Right lung (tissue), 10 donors: Measurements from ENCODE around the gene C9orf40. TPM values are rescaled to one million over a fixed set of nuclear protein-coding genes. Genes with fewer than 3 reads are reported as not detected.

ENCODE experiments used
- DNase-seq, 2 donors: peaks; one replicate each; pipeline ENCODE4 v3.0.0-alpha.2; 2013
- long read RNA-seq, 8 donors: transcript quantifications; one replicate each; lab custom pipeline, GENCODE V29; 2026
- polyA plus RNA-seq, 5 donors: library from polyadenylated mRNA; unstranded; fragments of 120-200 nt; gene quantifications; one replicate each; pipeline versions ENCODE4 v1.2.1 to v1.2.3, GENCODE V29; 2013; ENCODE audit warnings: inconsistent platforms in 1 of 5, low replicate concordance in 1 of 5; ENCODE audit not compliant: insufficient read length in 5 of 5, insufficient read depth in 1 of 5

Gene C9orf40, protein sequence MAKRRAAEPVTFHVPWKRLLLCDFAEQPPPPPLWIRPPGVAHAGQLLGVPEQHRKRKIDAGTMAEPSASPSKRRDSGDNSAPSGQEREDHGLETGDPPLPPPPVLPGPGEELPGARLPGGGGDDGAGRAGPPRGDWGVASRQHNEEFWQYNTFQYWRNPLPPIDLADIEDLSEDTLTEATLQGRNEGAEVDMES
- polyA plus RNA-seq: 1 to 10 TPM; 5.3 to 8.7 (median 6.5) TPM
- long read RNA-seq, donor 1, transcript C9orf40-201 (2 exons, 2,327 nt): major isoform, 6 of 6 reads
- long read RNA-seq, donor 1, partial matches to known transcripts: 0 of 6 reads
- long read RNA-seq, donor 1, other reads (novel, unspliced or antisense): 0 of 6 reads
- long read RNA-seq, donor 2, partial matches to known transcripts: 0 of 2 reads
- long read RNA-seq, donor 2, other reads (novel, unspliced or antisense): 0 of 2 reads
- long read RNA-seq, donor 3, transcript C9orf40-201 (2 exons, 2,327 nt): major isoform, 6 of 16 reads
- long read RNA-seq, donor 3, partial matches to known transcripts: 10 of 16 reads
- long read RNA-seq, donor 3, other reads (novel, unspliced or antisense): 0 of 16 reads
- long read RNA-seq, donor 4: 0 reads
- long read RNA-seq, donor 5, transcript C9orf40-201 (2 exons, 2,327 nt): major isoform, 7 of 7 reads
- long read RNA-seq, donor 5, partial matches to known transcripts: 0 of 7 reads
- long read RNA-seq, donor 5, other reads (novel, unspliced or antisense): 0 of 7 reads
- long read RNA-seq, donor 6, transcript C9orf40-201 (2 exons, 2,327 nt): major isoform, 5 of 5 reads
- long read RNA-seq, donor 6, partial matches to known transcripts: 0 of 5 reads
- long read RNA-seq, donor 6, other reads (novel, unspliced or antisense): 0 of 5 reads
- long read RNA-seq, donor 7, partial matches to known transcripts: 0 of 2 reads
- long read RNA-seq, donor 7, other reads (novel, unspliced or antisense): 0 of 2 reads
- long read RNA-seq, donor 8, partial matches to known transcripts: 0 of 3 reads
- long read RNA-seq, donor 8, other reads (novel, unspliced or antisense): 0 of 3 reads

DNA sequence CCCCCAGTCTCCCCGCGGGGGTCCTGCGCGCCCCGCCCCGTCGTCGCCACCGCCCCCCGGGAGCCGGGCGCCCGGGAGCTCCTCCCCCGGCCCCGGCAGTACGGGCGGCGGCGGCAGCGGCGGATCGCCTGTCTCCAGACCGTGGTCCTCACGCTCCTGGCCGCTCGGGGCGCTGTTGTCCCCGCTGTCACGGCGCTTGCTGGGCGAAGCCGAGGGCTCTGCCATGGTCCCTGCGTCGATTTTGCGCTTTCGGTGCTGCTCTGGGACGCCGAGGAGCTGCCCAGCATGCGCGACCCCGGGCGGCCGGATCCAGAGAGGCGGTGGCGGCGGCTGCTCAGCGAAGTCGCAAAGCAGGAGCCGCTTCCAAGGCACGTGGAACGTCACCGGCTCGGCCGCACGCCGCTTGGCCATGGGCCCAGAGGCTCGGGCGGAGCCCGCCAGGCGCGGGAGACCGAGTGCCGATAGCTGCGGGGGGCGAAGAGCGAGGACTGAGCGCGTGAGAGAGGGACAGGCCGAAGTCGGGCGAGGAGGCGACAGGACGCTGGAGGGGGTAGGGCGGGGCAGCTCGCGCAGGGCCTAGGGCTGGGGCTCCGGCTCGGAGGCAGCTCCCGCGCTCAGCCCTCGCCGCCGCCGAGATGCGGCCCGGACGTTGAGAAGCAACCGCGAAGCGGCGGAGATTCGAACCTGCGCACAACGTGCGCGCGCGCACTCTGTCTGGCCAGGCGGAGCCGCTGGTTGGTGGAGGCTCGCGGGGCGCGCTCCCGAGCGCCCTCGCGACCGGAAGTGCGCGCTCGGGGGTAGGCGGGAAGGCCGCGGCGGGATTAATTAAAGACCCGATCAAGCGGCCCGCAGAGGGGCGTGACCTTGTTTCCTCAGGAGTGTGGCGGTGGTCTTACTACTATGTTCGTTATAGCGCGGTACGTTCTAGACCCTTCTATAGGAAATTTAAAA lies at the start of gene C9orf40:
Gene C9orf40, minus strand, starts transcription at position 712 of the 951 bp plus-strand sequence. Its CDS starts 301 bp downstream, at position 411.
- DNase-seq: peak; percentile 87 to 89

DNA sequence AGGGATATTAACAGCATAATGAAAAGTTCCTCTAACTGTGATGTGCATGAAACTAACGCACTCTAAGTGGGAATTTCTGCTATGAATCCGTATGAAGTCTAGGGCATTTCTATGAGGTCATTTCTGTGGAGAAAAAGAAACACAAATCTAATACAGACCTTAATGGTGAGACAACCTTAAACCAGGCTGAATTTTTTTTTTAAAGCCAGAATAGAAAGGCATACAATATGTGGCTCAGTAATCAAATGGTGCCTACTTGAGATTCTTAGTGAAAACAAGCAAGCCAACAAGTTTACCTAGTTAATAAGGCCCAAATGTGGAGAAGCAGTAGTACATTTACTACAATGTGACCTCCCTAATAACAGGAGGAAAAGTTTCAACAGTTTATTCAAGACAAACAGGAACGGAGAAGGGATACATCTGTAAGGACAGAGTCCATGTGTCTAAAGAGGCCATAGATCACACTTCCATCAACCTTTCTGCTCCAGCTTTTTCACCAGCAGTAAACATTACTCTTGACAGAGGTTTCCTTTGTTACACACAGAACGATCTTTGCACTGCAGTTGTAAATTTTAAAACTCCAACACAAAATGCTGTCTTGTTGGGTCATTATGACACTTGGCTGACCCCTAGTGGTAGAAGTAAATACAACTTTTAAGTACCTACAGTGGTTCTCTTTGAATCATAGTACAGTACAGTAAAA lies 49.2 kb upstream of the C9orf40 start:
- DNase-seq: peak; percentile 70 to 82

DNA sequence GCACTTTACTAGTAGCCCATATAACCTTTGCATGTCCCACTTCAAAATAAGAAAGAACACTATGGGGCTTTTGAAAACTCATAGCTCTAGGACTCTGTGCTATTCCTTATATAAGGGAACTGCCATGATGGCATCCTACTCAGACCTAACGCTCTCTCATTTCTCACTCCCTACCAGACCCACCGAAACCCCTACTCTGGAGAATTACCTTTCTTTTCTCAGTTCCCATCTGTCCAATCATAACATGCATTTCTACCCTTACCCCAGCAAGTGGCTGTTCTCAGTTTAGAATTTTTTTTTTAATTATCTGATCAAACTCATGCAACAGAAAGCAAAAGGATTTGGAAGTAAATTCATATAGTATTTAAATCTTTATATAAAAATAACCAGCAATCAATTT lies 48.1 kb upstream of the C9orf40 start:
- no peak for DNase-seq

DNA sequence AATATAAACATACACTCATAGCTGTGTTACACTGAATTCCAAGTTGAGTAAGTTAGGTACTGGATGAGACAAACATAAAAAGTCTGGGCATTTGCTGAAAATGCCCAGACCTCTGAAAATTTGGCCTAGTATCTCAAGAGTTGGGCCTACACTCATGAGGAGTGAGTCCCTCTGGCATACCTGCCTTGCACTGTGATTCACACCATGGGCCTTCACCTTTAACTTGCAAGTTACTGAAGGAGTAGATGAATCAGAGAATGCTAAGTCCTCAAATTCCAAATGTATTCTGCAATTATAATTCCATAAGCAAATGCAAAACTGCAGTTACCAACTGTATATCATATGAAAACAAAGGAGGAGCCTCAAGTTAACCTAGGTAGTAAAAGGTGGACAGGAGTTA lies 32.3 kb upstream of the C9orf40 start:
- DNase-seq: no peak

DNA sequence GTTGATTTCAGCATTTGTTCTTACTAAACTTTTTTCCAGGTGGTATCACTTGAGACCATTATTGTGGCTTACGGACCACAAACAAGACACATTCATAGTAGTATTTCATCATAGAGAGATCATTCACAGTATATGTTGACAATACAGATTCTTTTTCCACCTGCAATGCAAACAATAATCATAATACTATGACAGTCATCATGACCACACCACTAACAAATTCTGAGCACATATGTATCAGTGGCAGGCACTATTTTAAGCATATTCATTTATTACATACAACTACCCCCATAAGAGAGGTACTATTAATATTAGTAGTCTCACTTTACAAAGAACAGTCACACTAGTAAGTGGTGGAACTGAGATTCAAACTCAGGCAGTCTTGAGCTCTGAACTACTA lies 31.0 kb upstream of the C9orf40 start:
- no peak for DNase-seq

DNA sequence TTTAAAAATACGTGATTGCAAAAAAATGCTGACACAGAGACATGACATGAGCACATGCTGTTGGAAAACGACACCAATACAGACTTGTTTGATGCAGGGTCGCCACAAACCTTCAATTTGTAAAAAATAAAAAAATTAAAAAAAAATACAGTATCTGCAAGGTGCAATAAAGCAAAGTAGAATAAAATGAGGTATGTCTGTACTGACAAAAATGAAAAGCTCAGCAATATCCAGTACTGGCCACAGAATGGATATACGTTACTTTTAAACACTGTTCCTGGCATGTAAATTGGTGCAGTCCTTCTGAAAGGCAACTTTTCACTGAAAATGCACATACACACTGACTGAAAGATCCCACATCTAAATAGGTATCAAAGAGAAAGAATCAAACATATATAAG lies 27.1 kb upstream of the C9orf40 start:
- no peak for DNase-seq

DNA sequence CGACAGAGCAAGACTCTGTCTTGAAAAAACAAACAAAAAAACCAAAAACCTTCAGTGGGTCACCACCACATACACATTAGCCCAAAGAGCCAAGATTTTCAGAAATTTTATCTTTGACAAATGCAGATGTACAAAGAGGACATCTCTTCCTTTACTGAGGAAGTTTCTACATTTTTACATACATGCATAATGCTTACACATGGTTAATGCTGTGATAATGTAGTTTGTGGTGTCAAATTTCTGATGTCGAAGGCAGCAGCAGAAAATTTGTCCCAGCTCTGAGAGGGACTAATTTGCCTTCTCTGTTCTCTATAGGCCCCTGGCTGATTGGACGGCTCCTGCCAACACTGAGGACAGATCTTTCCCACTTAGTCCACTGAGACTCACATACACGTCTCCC lies 24.6 kb upstream of the C9orf40 start:
- DNase-seq: no peak

DNA sequence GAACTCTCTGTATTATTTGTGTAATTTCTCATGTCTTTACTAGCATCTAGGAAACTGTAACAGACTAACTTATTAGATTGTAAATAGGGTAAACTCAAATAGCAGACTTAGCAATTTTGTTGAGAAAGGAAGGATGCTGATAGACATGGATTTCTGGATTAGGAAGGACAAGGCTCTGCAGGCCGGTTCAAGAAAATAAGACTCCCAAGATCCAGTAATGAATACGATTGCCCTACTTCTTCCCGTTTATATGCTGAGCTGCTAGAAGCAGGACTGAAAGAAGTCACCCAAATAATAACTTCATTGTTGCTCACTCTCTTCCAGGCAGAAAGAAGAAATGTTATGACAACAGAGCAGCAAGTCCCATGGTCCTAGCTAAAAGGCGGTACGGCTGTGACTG lies 22.8 kb upstream of the C9orf40 start:
- DNase-seq: no peak

DNA sequence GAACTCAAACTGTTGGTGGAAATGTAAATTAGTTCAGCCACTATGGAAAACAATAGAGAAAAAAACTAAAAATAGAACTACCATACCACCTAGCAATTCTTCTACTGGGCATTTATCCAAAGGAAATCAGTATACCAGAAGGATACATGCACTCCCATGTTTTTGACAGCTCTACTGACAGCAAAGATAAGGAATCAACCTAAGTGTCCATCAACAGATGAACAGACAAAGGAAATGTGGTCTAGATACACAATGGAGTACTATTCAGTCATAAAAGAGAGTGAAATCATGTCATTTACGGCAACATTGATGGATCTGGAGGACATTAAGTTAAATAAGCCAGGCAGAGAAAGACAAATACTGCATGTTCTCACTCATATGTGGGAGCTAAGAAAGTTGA lies 21.8 kb upstream of the C9orf40 start:
- DNase-seq: no peak

DNA sequence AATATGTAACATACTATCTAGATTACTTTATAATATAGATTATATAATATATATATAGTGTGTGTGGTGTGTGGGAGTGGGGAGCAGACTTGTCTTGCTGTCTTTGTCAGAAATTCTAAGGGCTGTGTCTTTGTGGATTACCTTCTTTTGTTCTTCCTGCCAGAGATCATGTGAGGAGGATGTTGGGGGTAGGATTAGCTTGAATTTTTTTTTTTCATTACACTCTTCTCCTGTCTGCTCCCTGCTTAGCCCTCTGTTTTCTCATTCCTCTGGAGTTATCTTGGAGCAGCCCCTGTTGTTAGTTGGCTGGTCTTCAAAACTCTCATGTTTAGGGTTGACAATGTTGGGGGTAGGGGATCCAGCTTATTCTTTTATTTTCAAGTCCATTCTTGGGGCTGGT lies 21.0 kb upstream of the C9orf40 start:
- DNase-seq: no peak

DNA sequence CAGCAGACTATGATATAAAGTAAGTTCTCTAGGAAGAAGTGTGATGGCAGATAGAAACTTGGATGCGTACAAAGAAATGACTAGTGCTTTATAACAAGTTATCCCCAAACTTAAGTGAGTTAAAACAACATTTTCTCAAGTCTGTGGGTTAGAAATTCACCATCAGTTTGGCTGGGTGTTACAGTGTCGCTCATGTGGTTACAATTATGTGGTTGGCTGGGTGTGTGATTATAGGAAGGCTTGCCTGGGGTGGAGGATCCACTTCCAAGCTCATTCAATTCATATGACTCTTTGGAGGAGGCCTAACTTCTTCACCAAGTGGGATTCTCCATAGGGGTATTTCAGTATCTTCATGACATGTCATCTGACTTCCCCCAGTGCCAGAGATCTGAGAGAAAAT lies 10.3 kb upstream of the C9orf40 start:
- DNase-seq: no peak

DNA sequence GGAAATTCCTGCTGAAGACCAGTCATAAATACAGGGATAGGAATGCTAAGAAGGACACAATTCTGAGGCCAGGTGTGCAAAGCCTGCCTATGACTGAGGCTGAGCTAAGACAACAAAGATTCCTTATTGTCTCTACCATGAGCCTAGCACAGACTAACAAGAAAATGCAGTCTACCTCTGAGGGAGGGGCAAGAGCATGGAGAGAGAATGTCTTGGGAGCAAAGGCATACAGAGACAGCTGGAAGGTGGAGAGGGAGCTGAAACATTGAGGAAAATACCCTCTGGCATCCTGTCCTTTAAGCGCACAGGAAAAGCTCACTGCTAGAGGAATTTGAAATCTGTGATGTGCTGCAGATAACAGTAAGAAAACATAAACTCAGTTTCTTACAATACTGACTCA lies 8.8 kb upstream of the C9orf40 start:
- DNase-seq: no peak

DNA sequence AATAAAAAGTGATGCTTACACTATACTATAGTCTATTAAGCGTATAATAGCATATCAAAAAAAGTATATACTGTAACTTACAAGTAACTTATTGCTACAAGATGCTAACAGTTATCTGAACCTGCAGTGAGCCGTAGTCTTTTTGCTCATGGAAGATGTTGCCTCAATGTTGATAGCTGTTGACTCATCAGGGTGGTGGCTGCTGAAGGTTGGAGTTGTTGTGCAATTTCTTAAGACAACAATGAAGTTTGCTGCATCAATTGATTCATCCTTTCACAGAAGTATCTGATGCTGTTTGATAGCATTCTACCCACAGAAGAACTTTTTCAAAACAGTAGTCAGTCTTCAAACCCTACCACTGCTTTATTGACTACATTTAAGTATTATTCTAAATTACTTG lies 7.8 kb upstream of the C9orf40 start:
- no peak for DNase-seq

DNA sequence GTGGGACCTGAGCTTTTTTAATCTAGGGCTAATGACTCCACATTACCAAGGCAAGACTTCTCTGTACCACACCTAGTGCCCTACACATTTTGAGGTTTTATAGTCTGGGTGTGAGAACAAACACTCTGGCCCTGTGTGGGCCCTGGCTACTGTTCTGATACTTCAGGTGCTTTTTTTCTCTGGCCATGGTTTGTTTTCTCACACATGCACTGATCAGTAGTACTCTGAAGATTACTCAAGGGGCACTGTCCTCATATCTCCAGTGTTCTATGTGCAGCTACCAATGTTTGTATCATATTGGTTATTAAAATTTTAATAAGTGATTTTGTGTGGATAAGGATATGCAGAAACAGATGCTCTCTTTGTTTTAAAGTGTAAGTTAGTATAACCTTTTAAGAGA lies 5.9 kb upstream of the C9orf40 start:
- no peak for DNase-seq

DNA sequence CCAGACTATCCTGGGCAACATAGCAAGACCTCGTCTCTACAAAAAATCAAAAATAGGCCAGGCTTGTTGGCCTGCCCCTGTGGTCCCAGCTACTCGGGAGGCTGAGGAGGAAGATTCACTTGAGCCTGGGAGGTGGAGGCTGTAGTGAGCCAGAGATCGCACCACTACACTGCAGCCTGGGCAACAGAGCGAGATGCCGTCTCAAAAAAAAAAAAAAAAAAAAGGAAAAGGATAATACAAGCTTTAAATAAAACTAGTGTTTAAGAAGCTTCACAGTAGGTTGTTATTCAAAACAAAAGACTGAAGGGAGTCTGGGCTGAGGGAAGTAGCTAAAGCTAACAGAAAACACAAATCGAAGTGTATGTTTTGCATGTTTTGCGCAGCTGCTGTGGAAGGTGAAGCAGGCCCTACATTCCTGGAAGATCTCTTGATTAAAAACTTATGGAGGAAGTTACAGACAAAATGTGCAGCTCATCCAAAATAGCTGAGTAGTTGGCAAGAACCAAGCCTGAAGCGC lies 581 bp upstream of the C9orf40 start:
- peak in 1 of 2 donors; percentile 15 for DNase-seq

DNA sequence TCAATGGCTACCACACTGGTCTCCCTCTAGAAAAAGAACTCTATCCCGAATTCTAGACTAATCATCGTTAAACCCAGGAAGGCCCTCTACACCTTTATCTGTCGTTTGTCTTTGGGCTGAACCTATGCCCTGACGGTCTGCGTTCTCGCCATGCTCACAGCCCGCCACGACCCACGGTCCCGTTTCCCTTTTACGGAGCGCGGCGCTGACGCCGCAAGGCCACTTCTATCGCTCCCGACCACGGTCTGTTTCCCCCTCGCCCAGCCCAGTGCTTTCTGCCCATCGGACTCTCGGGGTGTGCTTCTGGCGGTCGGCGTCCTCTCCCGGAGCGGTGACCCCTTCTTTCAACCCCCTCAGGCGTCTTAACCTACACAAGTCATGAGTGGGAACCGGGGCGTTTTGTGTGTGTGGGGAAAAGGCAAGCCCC lies 974 bp downstream of the C9orf40 start:
- DNase-seq: peak; percentile 45 to 46

DNA sequence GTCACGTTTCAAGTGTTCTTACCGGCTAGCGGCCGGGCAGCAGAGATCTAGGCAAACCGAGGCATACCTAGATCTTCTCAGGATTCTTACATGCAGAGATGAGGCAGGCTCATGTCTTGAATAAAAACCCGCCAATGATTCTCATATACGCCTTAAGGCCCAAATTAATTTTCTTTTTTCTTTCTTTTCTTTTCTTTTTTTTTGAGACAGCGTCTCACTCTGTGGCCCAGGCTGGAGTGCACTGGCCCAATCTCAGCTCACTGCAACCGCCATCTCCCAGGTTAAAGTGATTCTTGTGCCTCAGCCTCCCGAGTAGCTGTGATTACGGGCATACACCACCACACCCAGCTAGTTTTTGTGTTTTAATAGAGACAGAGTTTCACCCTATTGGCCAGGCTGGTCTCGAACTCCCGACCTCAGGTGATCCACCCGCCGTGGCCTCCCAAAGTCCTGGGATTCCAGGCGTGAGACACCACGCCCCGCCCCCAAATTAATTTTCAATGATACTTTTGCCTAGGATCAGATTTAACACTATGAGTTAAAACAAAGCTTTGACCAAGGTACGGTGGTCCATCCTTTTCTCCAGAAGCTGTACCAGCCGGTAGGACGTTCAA lies 1.5 kb downstream of the C9orf40 start:
- no peak for DNase-seq

DNA sequence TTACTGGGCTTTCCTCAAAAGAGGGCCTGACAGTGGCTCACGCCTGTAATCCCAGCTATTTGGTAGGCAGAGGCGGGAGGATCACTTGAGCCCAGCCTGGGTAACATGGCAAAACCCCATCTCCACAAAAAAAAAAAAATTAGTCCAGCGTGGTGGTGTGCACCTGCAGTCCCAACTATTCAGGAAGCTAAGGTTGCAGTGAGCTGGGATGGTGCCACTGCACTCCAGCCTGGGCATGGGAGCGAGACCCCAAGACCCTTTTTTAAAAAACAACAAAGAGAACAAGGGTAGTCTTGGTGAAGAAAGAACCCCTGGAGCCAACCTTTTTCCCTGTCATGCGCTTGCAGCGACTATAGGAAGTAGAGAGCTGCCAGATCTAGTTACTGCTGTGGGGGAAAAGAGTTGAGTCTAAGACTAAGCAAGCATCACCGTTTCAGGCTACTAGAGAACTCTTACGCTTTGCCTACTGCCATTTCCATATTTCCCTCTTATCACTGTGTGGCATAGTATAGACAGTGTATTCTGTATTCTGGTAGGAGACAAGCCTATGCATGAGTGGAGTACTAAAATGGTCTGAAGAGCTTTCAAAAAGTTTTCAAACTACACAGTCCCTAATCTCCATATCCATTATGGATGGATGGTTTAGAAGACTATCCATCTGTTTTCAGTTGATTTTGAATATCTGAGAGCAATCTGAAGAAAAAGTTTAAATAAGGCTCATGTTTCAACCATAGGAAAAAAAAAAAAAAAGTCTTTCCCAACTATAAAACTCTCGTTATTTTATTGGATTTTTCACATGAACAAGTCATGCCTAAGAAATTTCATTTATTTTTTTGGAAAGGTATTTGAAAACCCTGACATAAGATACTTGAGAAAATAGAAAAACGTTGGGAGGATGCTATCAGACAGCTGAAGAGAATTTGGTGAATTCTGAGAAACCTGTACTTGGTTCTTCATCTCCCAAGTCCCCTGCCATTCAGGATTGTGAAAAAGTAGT lies 2.6 kb downstream of the C9orf40 start:
- no peak for DNase-seq

DNA sequence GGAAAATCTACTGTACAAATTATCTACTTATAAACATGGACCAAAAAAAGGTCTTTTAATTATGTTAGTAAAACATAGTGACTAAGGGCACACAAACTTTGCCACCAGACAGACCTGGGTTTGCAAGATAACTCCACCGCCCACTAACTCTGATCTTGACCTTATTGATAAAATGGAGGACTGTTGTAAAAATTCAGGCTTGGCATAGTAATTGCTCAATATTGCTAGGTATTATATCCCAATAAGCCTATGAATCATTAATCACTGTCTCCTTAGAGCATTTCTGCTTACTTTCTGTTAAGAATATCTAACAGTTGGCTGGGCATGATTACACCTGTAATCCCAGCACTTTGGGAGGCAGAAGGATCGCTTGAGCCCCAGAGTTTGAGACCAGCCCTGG lies 3.8 kb downstream of the C9orf40 start:
- no peak for DNase-seq
